ENCODE results near the gene PRDM12. TPM values are rescaled to one million over a fixed set of nuclear protein-coding genes. Genes with fewer than 3 reads are reported as not detected.
"Not testable (repeated sequence)": the region's sequence is repeated elsewhere in the genome, so short reads cannot be mapped to it uniquely, and the experiment has no call there.

PRDM12 gene
- total RNA-seq, 3 donors from 2014 or later = not detected

DNA sequence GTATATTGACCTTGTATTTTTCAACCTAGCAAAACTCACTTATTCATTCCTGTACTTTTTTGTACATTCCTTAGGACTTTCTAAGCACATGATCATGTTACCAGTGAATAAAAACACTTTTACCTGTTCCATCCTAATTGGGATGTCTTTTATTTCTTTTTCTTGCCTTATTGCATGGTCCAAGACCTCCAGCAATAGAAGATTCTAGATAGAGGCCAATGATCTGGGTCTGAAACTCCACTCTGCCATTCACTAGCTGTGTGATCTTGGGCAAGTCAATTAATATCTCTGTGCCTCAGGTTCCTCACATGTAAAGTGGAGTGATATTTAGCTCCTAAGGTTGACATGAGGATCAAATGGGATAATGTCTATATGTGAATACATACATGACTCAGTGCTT is 20.7 kb downstream of the PRDM12 start:
- intact Hi-C loops (cut with DNase I; ENCODE audit: low total_unique reads) = no loop called here
- peaks cover 0 to 5% of the 10 kb centered on the region in 2 donors for H3K9me3 ChIP-seq

DNA sequence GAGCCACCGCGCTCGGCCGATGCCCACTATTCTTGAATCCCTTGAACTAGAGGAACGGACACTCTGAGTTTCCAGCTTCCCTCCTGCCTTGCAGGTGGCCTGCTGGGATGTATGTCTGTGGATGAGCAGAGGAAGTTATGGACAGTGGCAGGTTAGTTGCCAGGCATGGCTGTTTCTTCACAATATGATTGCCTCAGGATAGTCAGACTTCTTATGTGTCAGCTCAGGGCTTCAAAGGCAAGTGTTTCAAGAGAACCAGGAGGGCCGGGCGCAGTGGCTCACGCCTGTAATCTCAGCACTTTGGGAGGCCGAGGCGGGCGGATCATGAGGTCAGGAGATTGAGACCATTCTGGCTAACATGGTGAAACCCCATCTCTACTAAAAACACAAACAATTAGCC is 21.6 kb downstream of the PRDM12 start:
- H3K9me3 ChIP-seq; intact Hi-C loops (cut with DNase I; ENCODE audit: low total_unique reads): not testable (repeated sequence)

More for the DNA sequence above, 20.7 kb downstream of the PRDM12 start:
- DNase-seq (ENCODE audit: low spot score in 2 of 2) = no peak
- Histone ChIP-seq H3K36me3 (no peaks in the 10 kb centered on the region), H3K27ac (no peak overlapping the region), H3K4me3 (no peak overlapping the region), H3K27me3 (peaks cover 0 to 5% of the 10 kb centered on the region in 2 donors), H3K4me1 (peaks cover 0 to 4% of the 10 kb centered on the region in 2 donors)
- no peak for TF ChIP-seq POLR2AphosphoS5 (IDR thresholded peaks at IDR 0.05)
- TF ChIP-seq, protein P1, sequence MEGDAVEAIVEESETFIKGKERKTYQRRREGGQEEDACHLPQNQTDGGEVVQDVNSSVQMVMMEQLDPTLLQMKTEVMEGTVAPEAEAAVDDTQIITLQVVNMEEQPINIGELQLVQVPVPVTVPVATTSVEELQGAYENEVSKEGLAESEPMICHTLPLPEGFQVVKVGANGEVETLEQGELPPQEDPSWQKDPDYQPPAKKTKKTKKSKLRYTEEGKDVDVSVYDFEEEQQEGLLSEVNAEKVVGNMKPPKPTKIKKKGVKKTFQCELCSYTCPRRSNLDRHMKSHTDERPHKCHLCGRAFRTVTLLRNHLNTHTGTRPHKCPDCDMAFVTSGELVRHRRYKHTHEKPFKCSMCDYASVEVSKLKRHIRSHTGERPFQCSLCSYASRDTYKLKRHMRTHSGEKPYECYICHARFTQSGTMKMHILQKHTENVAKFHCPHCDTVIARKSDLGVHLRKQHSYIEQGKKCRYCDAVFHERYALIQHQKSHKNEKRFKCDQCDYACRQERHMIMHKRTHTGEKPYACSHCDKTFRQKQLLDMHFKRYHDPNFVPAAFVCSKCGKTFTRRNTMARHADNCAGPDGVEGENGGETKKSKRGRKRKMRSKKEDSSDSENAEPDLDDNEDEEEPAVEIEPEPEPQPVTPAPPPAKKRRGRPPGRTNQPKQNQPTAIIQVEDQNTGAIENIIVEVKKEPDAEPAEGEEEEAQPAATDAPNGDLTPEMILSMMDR (IDR thresholded peaks at IDR 0.05) = no peak
- no peak for TF ChIP-seq POLR2A (IDR thresholded peaks at IDR 0.05)

DNA sequence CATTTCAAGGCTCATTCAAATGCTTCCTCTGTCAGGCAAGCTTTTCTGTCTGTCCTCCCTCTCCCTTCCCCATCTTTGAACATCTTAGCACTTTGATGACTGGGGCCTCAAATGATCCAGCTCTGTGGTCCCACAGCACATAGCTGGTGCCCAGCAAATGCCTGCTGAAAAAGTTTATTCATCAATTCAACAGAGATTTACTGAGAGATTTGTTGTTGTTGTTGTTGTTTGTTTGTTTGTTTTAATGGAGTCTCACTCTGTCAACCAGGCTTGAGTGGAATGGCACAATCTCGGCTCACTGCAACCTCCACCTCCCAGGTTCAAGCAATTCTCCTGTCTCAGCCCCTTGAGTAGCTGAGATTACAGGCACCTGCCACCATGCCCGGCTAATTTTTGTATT is 23.2 kb downstream of the PRDM12 start:
- TF ChIP-seq POLR2AphosphoS5 (IDR thresholded peaks at IDR 0.05) (no peak), POLR2A (IDR thresholded peaks at IDR 0.05) (no peak)
- TF ChIP-seq, protein P1 (IDR thresholded peaks at IDR 0.05) = no peak
- no peaks in the 10 kb centered on the region for H3K36me3 ChIP-seq
- peaks cover 0 to 5% of the 10 kb centered on the region in 2 donors for H3K9me3 ChIP-seq
- no peaks in the 10 kb centered on the region for H3K27me3 ChIP-seq
- H3K4me1 ChIP-seq = no peaks in the 10 kb centered on the region
- intact Hi-C loops (cut with DNase I; ENCODE audit: low total_unique reads) = no loop called here
- DNase-seq (ENCODE audit: low spot score in 2 of 2) = no peak
- H3K4me3 ChIP-seq = no peak overlapping the region
- H3K27ac ChIP-seq = no peak overlapping the region

More for the DNA sequence above, 21.6 kb downstream of the PRDM12 start:
- not testable (repeated sequence) for H3K4me1 ChIP-seq; H3K27me3 ChIP-seq; H3K36me3 ChIP-seq; H3K27ac ChIP-seq; H3K4me3 ChIP-seq; DNase-seq (ENCODE audit: low spot score in 2 of 2)

DNA sequence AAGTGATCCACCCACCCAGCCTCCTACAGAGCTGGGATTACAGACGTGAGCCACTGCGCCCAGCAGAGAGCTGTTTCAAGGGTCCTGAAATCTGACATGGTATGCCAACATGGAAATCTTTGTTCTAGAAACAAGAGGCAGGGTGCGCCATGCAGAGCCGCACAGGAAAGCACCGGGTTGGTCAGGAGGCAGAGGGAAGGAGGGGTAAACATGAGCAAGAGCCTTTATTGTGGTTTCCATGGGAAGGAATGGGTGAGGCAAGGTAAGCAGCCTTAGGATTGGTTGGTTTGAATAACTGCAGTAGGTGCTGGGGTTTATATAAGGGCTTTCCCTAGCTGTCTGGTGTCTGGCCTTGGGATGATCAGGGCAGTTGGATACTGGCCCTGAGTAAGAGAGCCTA is 23.7 kb downstream of the PRDM12 start:
- H3K4me1 ChIP-seq = no peaks in the 10 kb centered on the region
- no peak for DNase-seq (ENCODE audit: low spot score in 2 of 2)
- intact Hi-C loops (cut with DNase I; ENCODE audit: low total_unique reads) = no loop called here
- TF ChIP-seq POLR2A (IDR thresholded peaks at IDR 0.05) (no peak), POLR2AphosphoS5 (IDR thresholded peaks at IDR 0.05) (no peak)
- TF ChIP-seq, protein P1 (IDR thresholded peaks at IDR 0.05) = no peak
- H3K36me3 ChIP-seq = no peaks in the 10 kb centered on the region
- no peaks in the 10 kb centered on the region for H3K27me3 ChIP-seq
- no peak overlapping the region for H3K4me3 ChIP-seq
- H3K27ac ChIP-seq = no peak overlapping the region
- H3K9me3 ChIP-seq = peaks cover 0 to 5% of the 10 kb centered on the region in 2 donors

DNA sequence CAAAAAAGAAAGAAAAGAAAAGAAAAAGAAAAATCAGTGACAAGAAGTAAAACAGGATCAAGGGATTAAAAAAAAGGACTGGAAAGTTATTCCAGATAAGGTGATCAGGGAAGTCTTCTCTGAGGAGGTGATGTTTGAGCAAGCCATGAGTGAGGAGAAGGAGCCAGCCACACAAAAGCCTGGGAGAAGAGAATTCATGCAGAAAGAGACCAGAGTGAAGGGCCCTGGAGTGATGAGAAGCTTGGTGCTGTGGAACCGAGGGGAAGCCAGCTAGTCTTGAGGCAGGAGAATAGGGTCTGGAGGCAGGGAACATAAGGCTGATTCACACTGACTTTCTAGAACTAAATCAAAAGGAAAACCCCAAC is 25.2 kb downstream of the PRDM12 start:
- Histone ChIP-seq H3K27me3 (no peaks in the 10 kb centered on the region), H3K36me3 (no peaks in the 10 kb centered on the region), H3K4me3 (peak overlapping the region; percentile 32 to 67 (median 53)), H3K9me3 (peaks cover 0 to 5% of the 10 kb centered on the region in 2 donors), H3K27ac (peak overlapping the region; percentile 73 to 86), H3K4me1 (peaks cover 0 to 5% of the 10 kb centered on the region in 2 donors)
- intact Hi-C loops (cut with DNase I; ENCODE audit: low total_unique reads) = no loop called here
- no peak for TF ChIP-seq POLR2AphosphoS5 (IDR thresholded peaks at IDR 0.05)
- DNase-seq (ENCODE audit: low spot score in 2 of 2) = no peak

DNA sequence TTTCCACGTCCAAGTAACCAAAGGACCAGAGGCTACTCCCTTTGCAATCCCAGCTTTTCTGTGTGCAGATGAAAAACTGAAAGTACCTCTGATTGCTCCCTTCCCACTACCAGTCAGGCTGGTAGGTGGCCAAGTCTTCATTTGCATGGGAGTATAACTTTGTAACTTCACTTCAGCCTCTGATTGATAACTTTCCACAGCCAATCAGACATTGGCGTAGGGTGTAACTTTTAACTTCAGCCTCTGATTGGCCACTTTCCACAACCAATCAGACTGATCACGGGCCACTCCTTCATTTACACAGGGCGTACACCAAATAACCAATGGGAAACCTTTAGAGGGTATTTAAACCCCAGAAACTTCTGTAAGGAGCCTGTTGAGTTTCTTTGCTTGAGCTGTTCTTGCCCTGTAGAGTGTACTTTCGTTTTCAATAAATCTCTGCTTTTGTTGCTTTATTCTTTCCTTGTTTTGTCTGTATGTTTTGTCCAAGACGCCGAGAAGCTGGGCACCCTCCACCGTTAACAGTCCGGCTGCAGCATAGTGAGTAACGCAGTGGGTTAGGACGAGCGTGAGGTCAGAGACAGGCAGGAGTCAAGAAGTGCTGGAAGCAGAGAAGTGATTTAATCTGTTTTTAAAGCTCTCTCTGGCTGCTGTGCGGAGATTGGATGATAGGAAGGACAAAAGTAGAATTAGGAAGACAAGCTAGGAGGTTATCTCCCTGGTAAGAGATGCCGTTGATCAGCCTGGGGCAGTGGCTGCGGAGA is 25.7 kb downstream of the PRDM12 start:
- Histone ChIP-seq H3K4me1 (peaks cover 0 to 10% of the 10 kb centered on the region in 2 donors), H3K27me3 (no peaks in the 10 kb centered on the region), H3K36me3 (no peaks in the 10 kb centered on the region), H3K27ac (peak overlapping the region; percentile 73 to 86), H3K9me3 (peaks cover 0 to 2% of the 10 kb centered on the region in 2 donors), H3K4me3 (peak overlapping the region; percentile 32 to 67 (median 53))
- TF ChIP-seq, protein P1 (IDR thresholded peaks at IDR 0.05) = no peak
- peak; percentile 41 to 60 (median 47) for TF ChIP-seq POLR2AphosphoS5 (IDR thresholded peaks at IDR 0.05)
- TF ChIP-seq POLR2A (IDR thresholded peaks at IDR 0.05) = peak; percentile 45
- intact Hi-C loops (cut with DNase I; ENCODE audit: low total_unique reads) = no loop called here
- peak in 1 of 2 donors; percentile 85 for DNase-seq (ENCODE audit: low spot score in 2 of 2)

All from breast epithelium (tissue), 4 donors.